Stimulated activated CD8-positive, alpha-beta memory T cell treated with anti-CD3 and anti-CD28 coated beads, Interleukin-4, amount 100 ng/mL, for 1 hour (primary cell): ENCODE results near the gene PTPRC.

Experiments used
- DNase-seq, 2 donors: peaks; one replicate each; pipeline ENCODE4 v3.0.0-alpha.2; 2020; ENCODE audit warnings: low read depth in 2 of 2, low spot score in 1 of 2

Gene PTPRC

DNA sequence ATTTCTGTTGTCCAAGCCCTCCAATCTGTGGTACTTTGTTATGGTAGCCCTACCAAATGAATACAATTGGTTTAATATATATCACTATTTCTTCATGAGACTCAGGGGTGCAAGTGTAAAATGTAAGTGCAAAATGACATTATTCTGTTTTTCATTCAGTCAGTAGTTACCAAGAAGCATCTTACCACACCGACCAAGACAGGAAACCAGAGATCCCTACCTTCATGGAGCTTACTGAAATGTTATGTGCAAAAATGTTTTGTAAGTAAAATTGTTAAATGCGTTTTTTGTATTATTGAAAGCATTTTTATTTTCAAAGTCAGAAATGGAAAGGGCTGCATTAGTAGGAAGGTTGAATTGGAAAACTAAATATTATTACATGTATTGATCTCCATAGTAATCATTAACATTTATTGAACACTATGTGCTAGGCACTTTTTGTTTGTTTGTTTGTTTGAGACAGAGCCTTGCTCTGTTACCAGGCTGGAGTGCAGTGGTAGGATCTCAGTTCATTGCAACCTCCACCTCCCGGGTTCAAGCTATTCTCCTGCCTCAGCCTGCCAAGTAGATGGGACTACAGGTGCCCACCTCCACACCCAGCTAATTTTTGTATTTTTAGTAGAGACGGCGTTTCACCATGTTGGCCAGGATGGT is 166.8 kb downstream of the PTPRC start:
- no peak for DNase-seq

DNA sequence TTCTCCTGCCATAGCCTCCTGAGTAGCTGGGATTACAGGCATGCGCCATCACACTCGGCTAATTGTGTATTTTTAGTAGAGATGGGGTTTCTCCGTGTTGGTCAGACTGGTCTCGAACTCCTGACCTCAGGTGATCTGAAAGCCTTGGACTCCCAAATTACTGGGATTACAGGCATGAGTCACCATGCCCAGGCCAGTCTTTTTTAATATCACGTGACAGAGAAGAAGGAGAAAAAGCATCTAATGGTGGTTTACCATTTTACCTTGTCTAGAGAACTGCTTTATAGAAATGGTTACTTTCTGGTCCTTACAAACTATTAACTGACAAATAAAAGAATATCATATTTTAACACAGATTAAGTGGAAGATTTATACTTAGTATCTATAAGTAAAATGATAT is 168.0 kb downstream of the PTPRC start:
- DNase-seq = no peak
